ENCODE data around the gene ATCAY.

DNA sequence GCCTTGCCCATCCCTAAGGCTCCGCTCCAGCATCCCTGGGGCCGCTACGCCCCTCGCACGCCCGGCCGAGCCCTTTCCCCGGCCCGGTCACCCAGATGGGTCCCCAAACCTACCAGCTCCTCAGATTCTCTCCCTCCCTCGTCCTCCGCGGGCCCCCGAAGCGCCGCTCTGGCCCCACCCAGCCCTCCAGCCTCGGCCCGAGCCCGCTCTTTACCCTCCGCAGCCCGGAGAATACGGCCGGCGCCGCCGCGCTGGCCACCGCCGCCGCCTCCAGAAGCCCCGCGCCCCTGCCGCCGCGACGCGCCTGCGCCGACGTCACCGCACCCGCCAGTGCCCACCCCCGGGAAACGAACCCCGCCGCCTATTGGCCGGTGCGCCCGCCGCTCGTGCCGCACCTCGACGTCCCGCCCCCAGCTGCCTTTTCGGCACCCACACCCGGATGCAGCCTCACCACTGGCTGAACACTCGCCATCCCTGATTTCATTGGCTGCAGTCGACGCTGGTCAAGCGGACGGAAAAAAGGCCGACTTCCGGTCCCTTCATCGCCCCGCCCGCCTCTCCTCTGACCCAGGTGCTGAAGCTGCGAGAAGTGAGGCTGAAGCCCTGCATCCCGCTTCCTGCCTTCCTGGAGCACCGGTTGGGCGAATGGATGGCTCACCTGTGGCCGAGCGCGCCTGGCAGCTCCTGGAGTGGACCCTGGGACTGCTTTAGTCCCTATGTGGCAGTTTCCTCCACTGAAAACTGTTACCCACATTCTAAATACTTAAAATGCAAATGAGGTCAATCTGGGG, 90.5 kb downstream of the ATCAY start, which contains the start of gene DAPK3:
- TF ChIP-seq, protein P1, sequence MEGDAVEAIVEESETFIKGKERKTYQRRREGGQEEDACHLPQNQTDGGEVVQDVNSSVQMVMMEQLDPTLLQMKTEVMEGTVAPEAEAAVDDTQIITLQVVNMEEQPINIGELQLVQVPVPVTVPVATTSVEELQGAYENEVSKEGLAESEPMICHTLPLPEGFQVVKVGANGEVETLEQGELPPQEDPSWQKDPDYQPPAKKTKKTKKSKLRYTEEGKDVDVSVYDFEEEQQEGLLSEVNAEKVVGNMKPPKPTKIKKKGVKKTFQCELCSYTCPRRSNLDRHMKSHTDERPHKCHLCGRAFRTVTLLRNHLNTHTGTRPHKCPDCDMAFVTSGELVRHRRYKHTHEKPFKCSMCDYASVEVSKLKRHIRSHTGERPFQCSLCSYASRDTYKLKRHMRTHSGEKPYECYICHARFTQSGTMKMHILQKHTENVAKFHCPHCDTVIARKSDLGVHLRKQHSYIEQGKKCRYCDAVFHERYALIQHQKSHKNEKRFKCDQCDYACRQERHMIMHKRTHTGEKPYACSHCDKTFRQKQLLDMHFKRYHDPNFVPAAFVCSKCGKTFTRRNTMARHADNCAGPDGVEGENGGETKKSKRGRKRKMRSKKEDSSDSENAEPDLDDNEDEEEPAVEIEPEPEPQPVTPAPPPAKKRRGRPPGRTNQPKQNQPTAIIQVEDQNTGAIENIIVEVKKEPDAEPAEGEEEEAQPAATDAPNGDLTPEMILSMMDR (IDR thresholded peaks at IDR 0.05 in 4 of 5, conservative IDR thresholded peaks at IDR 0.05 in 1 of 5): peak in 3 of 5 experiments; percentile 20 to 42 (median 26)
- TF ChIP-seq POLR2A (IDR thresholded peaks at IDR 0.05): peak; percentile 100

Measured in gastrocnemius medialis (tissue), 4 donors.